ENCODE results near the gene TNS3. TPM values are rescaled to one million over a fixed set of nuclear protein-coding genes. Genes with fewer than 3 reads are reported as not detected.

The TNS3 gene
- total and polyA plus RNA-seq, 2 donors (not counting 3 experiments of a cell fraction or from before 2014, with no cell fraction given) = 10.4 to 45.1 TPM

DNA sequence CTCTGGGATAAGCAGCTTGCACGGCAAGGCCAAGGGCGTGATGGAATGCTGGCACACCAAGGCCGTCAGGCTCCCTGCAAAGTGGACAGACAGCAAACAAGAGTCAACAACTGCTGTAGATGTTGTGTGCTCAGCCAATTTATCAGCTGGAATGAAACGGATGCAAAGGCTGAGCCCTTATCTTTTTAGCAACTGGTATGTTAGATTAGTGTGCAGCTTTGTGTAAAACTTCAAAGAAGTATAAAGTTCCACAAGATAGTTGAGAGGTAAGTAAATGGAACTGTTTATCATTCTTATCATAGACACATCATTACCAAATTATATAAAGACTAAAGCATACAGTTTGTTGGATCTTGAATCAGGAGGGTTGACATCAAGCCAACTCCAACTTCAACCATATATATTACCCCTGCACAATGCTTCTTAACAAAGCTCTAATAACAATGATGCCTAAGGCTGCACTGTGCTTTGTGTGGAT, 289.0 kb downstream of the TNS3 start:
- Histone ChIP-seq H3K9me1 (replicated peaks; ENCODE audit: control insufficient read depth, extremely low read depth, insufficient read depth, low read length) (no peaks in the 10 kb centered on the region), H3K36me3 (ENCODE audit: control insufficient read depth in 2 of 2, extremely low read depth in 1 of 2, insufficient read depth in 2 of 2, low read length in 2 of 2) (peaks cover 0 to 4% of the 10 kb centered on the region in 2 experiments), H3K4me3 (replicated peaks in 1 of 3; ENCODE audit: insufficient read depth in 1 of 3, low read depth in 1 of 3, low read length in 3 of 3) (no peak overlapping the region), H3K4me2 (ENCODE audit: insufficient read depth, low read length) (no peak overlapping the region), H3K9me3 (replicated peaks; ENCODE audit: control insufficient read depth, insufficient read depth, low read length) (no peaks in the 10 kb centered on the region), H3K27ac (ENCODE audit: insufficient read depth, low read depth, low read length) (no peak overlapping the region), H3K27me3 (ENCODE audit: control insufficient read depth in 2 of 2, insufficient read depth in 2 of 2, low read length in 2 of 2) (no peaks in the 10 kb centered on the region), H3K9ac (replicated peaks; ENCODE audit: extremely low read depth, insufficient read depth, low read length) (no peak overlapping the region), H4K20me1 (replicated peaks; ENCODE audit: control insufficient read depth, extremely low read depth, insufficient read depth, low read length) (no peaks in the 10 kb centered on the region), H3K79me2 (ENCODE audit: control insufficient read depth, insufficient read depth, low read length) (no peaks in the 10 kb centered on the region), H2AFZ (ENCODE audit: low read depth, low read length) (no peak overlapping the region), H3K4me1 (ENCODE audit: control insufficient read depth, extremely low read depth, insufficient read depth, low read length) (peaks cover 20% of the 10 kb centered on the region)
- CTCF ChIA-PET = interaction anchor here (1.1 to 4.2 kb wide), 3 partner anchors 27 to 143 kb away, joined by 4 to 25 read pairs (median 7); no protein-coding TSS in a partner anchor
- no TSS peak for BruUV-seq (replicated peaks)
- TF ChIP-seq, protein P1, sequence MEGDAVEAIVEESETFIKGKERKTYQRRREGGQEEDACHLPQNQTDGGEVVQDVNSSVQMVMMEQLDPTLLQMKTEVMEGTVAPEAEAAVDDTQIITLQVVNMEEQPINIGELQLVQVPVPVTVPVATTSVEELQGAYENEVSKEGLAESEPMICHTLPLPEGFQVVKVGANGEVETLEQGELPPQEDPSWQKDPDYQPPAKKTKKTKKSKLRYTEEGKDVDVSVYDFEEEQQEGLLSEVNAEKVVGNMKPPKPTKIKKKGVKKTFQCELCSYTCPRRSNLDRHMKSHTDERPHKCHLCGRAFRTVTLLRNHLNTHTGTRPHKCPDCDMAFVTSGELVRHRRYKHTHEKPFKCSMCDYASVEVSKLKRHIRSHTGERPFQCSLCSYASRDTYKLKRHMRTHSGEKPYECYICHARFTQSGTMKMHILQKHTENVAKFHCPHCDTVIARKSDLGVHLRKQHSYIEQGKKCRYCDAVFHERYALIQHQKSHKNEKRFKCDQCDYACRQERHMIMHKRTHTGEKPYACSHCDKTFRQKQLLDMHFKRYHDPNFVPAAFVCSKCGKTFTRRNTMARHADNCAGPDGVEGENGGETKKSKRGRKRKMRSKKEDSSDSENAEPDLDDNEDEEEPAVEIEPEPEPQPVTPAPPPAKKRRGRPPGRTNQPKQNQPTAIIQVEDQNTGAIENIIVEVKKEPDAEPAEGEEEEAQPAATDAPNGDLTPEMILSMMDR (IDR thresholded peaks at IDR 0.05; ENCODE audit: extremely low read depth in 1 of 2, insufficient read depth in 1 of 2, low read depth in 1 of 2, low read length in 2 of 2) = no peak
- TF ChIP-seq MYC (IDR thresholded peaks at IDR 0.05; ENCODE audit: low read depth, low read length) (no peak), FOS (IDR thresholded peaks at IDR 0.05; ENCODE audit: borderline replicate concordance, insufficient read depth, low read length) (no peak), GATA2 (IDR thresholded peaks at IDR 0.05; ENCODE audit: insufficient read depth, insufficient read length, low read depth, low read length) (no peak)
- DNase-seq (ENCODE audit: low read depth, low spot score) (no peak), FAIRE-seq (no peak)
- intact Hi-C loops (cut with micrococcal nuclease) = no loop called here
- POLR2A ChIA-PET = no interaction called here
- dilution Hi-C loops (cut with MboI; ENCODE audit: extremely low pct_ligation_motif_present, low sequenced_read_pairs) = no loop called here

DNA sequence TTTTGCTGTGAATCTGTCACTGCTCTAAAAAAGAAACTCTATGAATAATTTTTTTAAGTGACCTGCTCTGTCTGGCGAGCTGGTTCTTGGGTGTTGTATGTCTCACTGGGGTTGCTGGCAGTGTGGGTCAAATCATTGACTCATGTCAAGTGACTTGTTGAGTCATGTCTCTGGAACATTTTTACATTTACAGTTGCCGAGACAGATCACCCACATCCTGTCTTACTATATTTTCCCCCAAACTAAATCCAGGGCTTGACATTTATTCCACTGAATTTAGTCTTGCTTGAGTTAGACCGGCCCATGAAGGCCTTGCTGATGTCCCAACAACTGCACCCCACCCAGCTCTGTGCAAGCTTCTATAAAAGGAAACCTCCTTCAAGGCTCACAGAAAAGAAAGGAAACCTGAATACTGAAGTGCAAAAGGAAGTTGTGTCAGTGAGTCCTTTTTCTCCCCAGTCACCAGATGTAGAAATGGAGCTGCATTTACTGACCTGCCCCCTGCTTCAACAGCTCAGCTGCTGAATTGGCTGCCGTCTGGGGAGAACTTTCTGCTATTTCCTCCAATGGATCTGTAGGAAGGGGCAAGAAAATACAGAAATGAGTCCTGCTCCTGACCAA, 290.3 kb downstream of the TNS3 start:
- H3K27ac ChIP-seq (ENCODE audit: insufficient read depth, low read depth, low read length) = peak overlapping the region; percentile 90
- H3K4me2 ChIP-seq (ENCODE audit: insufficient read depth, low read length) = peak overlapping the region; percentile 28
- dilution Hi-C loops (cut with MboI; ENCODE audit: extremely low pct_ligation_motif_present, low sequenced_read_pairs) (no loop called here), intact Hi-C loops (cut with micrococcal nuclease) (no loop called here)
- H3K4me3 ChIP-seq (replicated peaks in 1 of 3; ENCODE audit: insufficient read depth in 1 of 3, low read depth in 1 of 3, low read length in 3 of 3) = no peak overlapping the region
- no peaks in the 10 kb centered on the region for H3K27me3 ChIP-seq (ENCODE audit: control insufficient read depth in 2 of 2, insufficient read depth in 2 of 2, low read length in 2 of 2)
- H2AFZ ChIP-seq (ENCODE audit: low read depth, low read length) = peak overlapping the region; percentile 39
- FAIRE-seq = peak; percentile 80
- BruUV-seq (replicated peaks) = TSS peak; percentile 60
- DNase-seq (ENCODE audit: low read depth, low spot score) = peak; percentile 62
- POLR2A ChIA-PET = no interaction called here
- H3K9me1 ChIP-seq (replicated peaks; ENCODE audit: control insufficient read depth, extremely low read depth, insufficient read depth, low read length) = no peaks in the 10 kb centered on the region
- H3K4me1 ChIP-seq (ENCODE audit: control insufficient read depth, extremely low read depth, insufficient read depth, low read length) = peaks cover 20% of the 10 kb centered on the region
- H3K36me3 ChIP-seq (ENCODE audit: control insufficient read depth in 2 of 2, extremely low read depth in 1 of 2, insufficient read depth in 2 of 2, low read length in 2 of 2) = peaks cover 0 to 4% of the 10 kb centered on the region in 2 experiments
- peak overlapping the region; percentile 7 for H3K9ac ChIP-seq (replicated peaks; ENCODE audit: extremely low read depth, insufficient read depth, low read length)
- H3K79me2 ChIP-seq (ENCODE audit: control insufficient read depth, insufficient read depth, low read length) = no peaks in the 10 kb centered on the region
- CTCF ChIA-PET = interaction anchor here (1.9 to 4.2 kb wide), 2 partner anchors 25 to 34 kb away, joined by 7 to 25 read pairs; no protein-coding TSS in a partner anchor
- no peaks in the 10 kb centered on the region for H4K20me1 ChIP-seq (replicated peaks; ENCODE audit: control insufficient read depth, extremely low read depth, insufficient read depth, low read length)
- no peaks in the 10 kb centered on the region for H3K9me3 ChIP-seq (replicated peaks; ENCODE audit: control insufficient read depth, insufficient read depth, low read length)
- peak; percentile 67 for TF ChIP-seq JUN (IDR thresholded peaks at IDR 0.05; ENCODE audit: borderline replicate concordance, insufficient read depth, insufficient read length, low read depth)
- no peak for TF ChIP-seq POLR2AphosphoS5 (IDR thresholded peaks at IDR 0.05; ENCODE audit: insufficient read depth, low read depth, low read length)
- TF ChIP-seq, protein P1 (IDR thresholded peaks at IDR 0.05; ENCODE audit: extremely low read depth in 1 of 2, insufficient read depth in 1 of 2, low read depth in 1 of 2, low read length in 2 of 2) = no peak
- no peak for TF ChIP-seq MYC (IDR thresholded peaks at IDR 0.05; ENCODE audit: low read depth, low read length)
- TF ChIP-seq, protein P2, sequence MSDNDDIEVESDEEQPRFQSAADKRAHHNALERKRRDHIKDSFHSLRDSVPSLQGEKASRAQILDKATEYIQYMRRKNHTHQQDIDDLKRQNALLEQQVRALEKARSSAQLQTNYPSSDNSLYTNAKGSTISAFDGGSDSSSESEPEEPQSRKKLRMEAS (IDR thresholded peaks at IDR 0.05; ENCODE audit: insufficient read depth, insufficient read length) = no peak
- no peak for TF ChIP-seq POLR2A (IDR thresholded peaks at IDR 0.05; ENCODE audit: low read depth, low read length)
- peak; percentile 76 for TF ChIP-seq FOS (IDR thresholded peaks at IDR 0.05; ENCODE audit: borderline replicate concordance, insufficient read depth, low read length)
- no peak for TF ChIP-seq EZH2 (IDR thresholded peaks at IDR 0.05; ENCODE audit: borderline replicate concordance, low read depth, low read length, severe bottlenecking)

Measured in endothelial cell of umbilical vein (primary cell).